Stimulated activated CD8-positive, alpha-beta memory T cell treated with anti-CD3 and anti-CD28 coated beads, Interleukin-4, amount 100 ng/mL, for 1 hour (primary cell): ENCODE measurements around the gene ATP6V0A1.
"Not testable (repeated sequence)": the region's sequence is repeated elsewhere in the genome, so short reads cannot be mapped to it uniquely, and the experiment has no call there.

Source experiments
- DNase-seq, 2 donors: peaks; one replicate each; pipeline ENCODE4 v3.0.0-alpha.2; 2020; ENCODE audit warnings: low read depth in 2 of 2, low spot score in 1 of 2

ATP6V0A1 gene

GRCh38 chr17:42458497-42459255 is at the start of gene ATP6V0A1:
Gene ATP6V0A1, plus strand, starts transcription at chr17:42458878. Its CDS starts 2,017 bp downstream, at chr17:42460895.
- peak; percentile 60 to 73 for DNase-seq

- no peak for DNase-seq
Observed at GRCh38 chr17:42409523-42410318, 49.0 kb upstream of the ATP6V0A1 start.

GRCh38 chr17:42410319-42410685 is 48.4 kb upstream of the ATP6V0A1 start:
- no peak for DNase-seq

- no peak for DNase-seq
Observed at GRCh38 chr17:42411361-42411760, 47.3 kb upstream of the ATP6V0A1 start.

- no peak for DNase-seq
Observed at GRCh38 chr17:42411905-42412679, 46.6 kb upstream of the ATP6V0A1 start.

GRCh38 chr17:42413464-42414040 is 45.1 kb upstream of the ATP6V0A1 start:
- DNase-seq: no peak

GRCh38 chr17:42414704-42415409 is 43.8 kb upstream of the ATP6V0A1 start:
- DNase-seq: no peak

- not testable (repeated sequence) for DNase-seq
Observed at GRCh38 chr17:42417981-42418380, 40.7 kb upstream of the ATP6V0A1 start.

GRCh38 chr17:42421136-42421506 is 37.6 kb upstream of the ATP6V0A1 start:
- no peak for DNase-seq

GRCh38 chr17:42421507-42422338 is 37.0 kb upstream of the ATP6V0A1 start:
- no peak for DNase-seq

GRCh38 chr17:42422412-42422957 is 36.2 kb upstream of the ATP6V0A1 start:
- DNase-seq: no peak

- DNase-seq: no peak
Observed at GRCh38 chr17:42422958-42423712, 35.5 kb upstream of the ATP6V0A1 start, which contains the start of gene CAVIN1. Gene CAVIN1, minus strand, starts transcription at chr17:42423256. Its CDS starts 159 bp downstream, at chr17:42423097.

GRCh38 chr17:42423766-42424165 is 34.9 kb upstream of the ATP6V0A1 start:
- no peak for DNase-seq

GRCh38 chr17:42424991-42425610 is 33.6 kb upstream of the ATP6V0A1 start:
- no peak for DNase-seq

GRCh38 chr17:42428141-42428944 is 30.3 kb upstream of the ATP6V0A1 start:
- no peak for DNase-seq

GRCh38 chr17:42429726-42430447 is 28.8 kb upstream of the ATP6V0A1 start:
- no peak for DNase-seq

- DNase-seq: no peak
Observed at GRCh38 chr17:42431758-42432161, 26.9 kb upstream of the ATP6V0A1 start.
